Measurements from ENCODE around the gene PDIA3. TPM values are rescaled to one million over a fixed set of nuclear protein-coding genes. Genes with fewer than 3 reads are reported as not detected.
"Not testable (repeated sequence)": the region's sequence is repeated elsewhere in the genome, so short reads cannot be mapped to it uniquely, and the experiment has no call there.

Gene PDIA3
- total RNA-seq, 1 donor from 2014 or later, result 384 TPM

DNA sequence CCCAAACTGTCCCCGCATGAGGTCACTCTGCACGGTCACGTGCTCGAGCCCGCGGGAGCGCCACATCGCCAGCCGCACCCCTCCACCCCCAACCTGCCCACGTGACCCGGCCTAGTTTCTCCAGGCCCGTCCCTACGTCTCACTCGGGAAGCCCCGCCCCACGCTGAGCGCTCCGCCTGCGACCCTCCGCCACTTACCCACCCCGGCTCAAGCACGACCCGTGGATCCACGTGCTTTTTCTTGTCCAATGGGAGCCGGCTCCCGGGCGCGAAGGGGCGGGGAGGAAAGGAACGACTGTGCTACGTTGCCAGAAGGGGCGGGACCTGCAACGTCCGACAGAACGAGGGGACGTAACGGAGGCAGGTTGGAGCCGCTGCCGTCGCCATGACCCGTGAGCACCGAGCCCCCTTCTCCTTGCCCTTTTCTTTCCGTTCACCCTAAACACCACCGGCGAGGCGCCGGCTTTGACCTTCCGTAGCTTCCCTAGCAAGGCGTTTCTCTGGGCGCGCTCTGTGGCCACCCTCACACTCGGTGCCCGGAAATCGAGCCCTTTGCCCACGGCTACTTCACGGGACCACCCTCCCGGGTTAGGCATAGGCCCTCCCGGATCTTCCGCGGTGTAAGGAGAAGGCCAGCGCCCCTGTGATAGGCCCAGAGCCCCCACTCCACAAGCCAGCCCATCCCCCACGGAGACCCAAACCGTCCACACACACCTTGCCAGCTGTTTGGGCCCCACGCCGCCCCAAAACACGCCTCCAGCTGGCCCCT, 45.9 kb downstream of the PDIA3 start, which contains the start of gene SERF2:
SERF2 (plus strand) TSS at position 328 of the 768 bp plus-strand sequence; CDS start at position 385, 57 bp downstream.
- no peaks in the 10 kb centered on the region for H3K27me3 Mint-ChIP-seq (ENCODE audit: low read depth)
- peaks cover 49% of the 10 kb centered on the region for H3K36me3 Mint-ChIP-seq (ENCODE audit: low read depth)
- H3K9me3 Mint-ChIP-seq, result no peaks in the 10 kb centered on the region
- H3K4me1 Mint-ChIP-seq (ENCODE audit: low read depth), result peaks cover 25% of the 10 kb centered on the region
- H3K4me3 Mint-ChIP-seq (ENCODE audit: low read depth), result peak within 1 kb of the TSS; percentile 97
- intact Hi-C loops (cut with micrococcal nuclease), result loop anchor here (1.0 to 2.0 kb wide), 4 partner anchors 8 to 43 kb away; partner anchors contain the start of genes ELL3, HYPK, MFAP1 and SERINC4
- H3K27ac Mint-ChIP-seq, result peak within 1 kb of the TSS; percentile 97
- peak; percentile 99 for DNase-seq (ENCODE audit: low spot score)

DNA sequence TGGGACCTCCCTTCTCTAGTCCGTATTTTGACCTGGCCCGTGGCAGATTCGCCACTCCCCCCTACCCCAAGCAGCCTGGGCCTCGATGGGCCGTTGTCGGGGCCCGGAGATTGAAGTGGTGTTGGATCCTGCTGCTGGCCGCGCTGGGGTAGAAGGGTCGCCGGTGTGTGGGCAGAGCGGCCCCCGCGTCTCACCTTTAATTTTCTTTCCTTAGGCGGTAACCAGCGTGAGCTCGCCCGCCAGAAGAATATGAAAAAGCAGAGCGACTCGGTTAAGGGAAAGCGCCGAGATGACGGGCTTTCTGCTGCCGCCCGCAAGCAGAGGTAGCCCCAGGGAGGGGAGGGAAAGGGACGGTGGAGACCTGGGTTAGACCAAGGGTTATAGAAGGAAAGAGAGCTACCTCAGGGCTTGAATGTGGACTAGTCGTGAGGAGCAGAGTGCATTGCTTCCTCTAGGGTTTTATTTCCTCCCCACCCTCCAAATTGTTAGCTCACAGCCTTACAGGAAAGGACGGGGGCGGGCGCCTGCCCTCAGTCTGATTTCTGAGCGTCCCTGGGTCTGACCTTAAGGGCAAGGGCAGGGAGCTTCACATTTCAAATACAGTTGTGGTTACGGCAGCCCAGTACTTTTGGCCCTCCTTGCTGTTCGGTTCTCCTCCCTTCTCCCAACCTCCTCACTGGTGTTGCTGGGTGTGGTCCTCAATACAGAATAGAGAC, 46.7 kb downstream of the PDIA3 start:
- H3K36me3 Mint-ChIP-seq (ENCODE audit: low read depth), result peaks cover 53% of the 10 kb centered on the region
- peak overlapping the region; percentile 97 for H3K4me3 Mint-ChIP-seq (ENCODE audit: low read depth)
- peak overlapping the region; percentile 97 for H3K27ac Mint-ChIP-seq
- peaks cover 25% of the 10 kb centered on the region for H3K4me1 Mint-ChIP-seq (ENCODE audit: low read depth)
- H3K27me3 Mint-ChIP-seq (ENCODE audit: low read depth), result no peaks in the 10 kb centered on the region
- peak; percentile 24 for DNase-seq (ENCODE audit: low spot score)
- intact Hi-C loops (cut with micrococcal nuclease), result loop anchor here (1.0 to 2.0 kb wide), 4 partner anchors 7 to 44 kb away; partner anchors contain the start of genes ELL3, HYPK, MFAP1 and SERINC4
- H3K9me3 Mint-ChIP-seq, result no peaks in the 10 kb centered on the region

DNA sequence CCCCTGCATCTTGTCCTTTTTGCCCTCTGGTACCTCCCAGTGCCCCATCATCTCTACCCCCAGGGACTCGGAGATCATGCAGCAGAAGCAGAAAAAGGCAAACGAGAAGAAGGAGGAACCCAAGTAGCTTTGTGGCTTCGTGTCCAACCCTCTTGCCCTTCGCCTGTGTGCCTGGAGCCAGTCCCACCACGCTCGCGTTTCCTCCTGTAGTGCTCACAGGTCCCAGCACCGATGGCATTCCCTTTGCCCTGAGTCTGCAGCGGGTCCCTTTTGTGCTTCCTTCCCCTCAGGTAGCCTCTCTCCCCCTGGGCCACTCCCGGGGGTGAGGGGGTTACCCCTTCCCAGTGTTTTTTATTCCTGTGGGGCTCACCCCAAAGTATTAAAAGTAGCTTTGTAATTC, 47.4 kb downstream of the PDIA3 start:
- peak overlapping the region; percentile 97 for H3K27ac Mint-ChIP-seq
- peaks cover 28% of the 10 kb centered on the region for H3K4me1 Mint-ChIP-seq (ENCODE audit: low read depth)
- H3K27me3 Mint-ChIP-seq (ENCODE audit: low read depth), result no peaks in the 10 kb centered on the region
- H3K36me3 Mint-ChIP-seq (ENCODE audit: low read depth), result peaks cover 59% of the 10 kb centered on the region
- no peak for DNase-seq (ENCODE audit: low spot score)
- intact Hi-C loops (cut with micrococcal nuclease), result loop anchor here (2.0 kb wide), 2 partner anchors 17 to 45 kb away; partner anchors contain the start of gene ELL3
- no peaks in the 10 kb centered on the region for H3K9me3 Mint-ChIP-seq
- peak overlapping the region; percentile 97 for H3K4me3 Mint-ChIP-seq (ENCODE audit: low read depth)

DNA sequence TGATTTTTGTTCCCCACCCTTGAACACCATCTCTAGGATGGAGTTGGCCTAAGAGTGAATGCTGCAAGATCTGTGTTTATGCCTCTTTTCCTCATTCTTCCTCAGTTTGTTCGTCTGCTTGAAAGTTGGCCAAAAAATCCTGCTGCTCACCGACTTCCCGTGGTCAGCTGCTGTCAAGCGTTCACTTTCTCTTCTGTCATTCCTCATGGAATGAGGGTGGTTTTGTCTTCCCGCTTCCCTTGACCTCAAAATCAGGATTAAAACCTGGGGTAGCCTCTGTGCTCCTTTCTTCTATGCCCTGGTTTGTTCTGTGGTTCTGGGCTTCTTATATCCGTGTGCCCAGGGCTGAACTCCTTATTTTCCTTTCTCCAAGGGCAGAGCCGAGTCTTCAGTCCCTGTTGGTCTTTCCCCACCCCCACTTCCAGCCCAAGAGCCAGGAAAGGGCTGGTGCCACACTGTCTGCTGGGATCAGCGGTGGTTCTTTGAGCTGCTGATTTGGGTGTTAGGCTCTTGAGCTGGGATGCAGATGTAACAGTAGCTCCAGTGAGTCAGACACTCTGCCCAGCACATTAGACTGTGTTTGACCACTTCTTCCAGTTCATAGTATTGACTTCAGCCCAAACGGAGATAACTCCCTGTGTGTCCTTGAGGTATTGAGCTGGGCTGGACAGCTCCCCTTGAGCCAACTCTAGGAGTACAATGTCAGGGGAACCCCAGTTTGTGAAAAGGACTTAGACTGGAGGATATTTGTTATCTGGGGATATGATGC, 48.2 kb downstream of the PDIA3 start:
- Mint-ChIP-seq H3K9me3 (no peaks in the 10 kb centered on the region), H3K36me3 (ENCODE audit: low read depth) (peaks cover 67% of the 10 kb centered on the region), H3K4me3 (ENCODE audit: low read depth) (peak overlapping the region; percentile 97), H3K27ac (peak overlapping the region; percentile 55), H3K4me1 (ENCODE audit: low read depth) (peaks cover 32% of the 10 kb centered on the region), H3K27me3 (ENCODE audit: low read depth) (no peaks in the 10 kb centered on the region)
- intact Hi-C loops (cut with micrococcal nuclease), result no loop called here
- no peak for DNase-seq (ENCODE audit: low spot score)

DNA sequence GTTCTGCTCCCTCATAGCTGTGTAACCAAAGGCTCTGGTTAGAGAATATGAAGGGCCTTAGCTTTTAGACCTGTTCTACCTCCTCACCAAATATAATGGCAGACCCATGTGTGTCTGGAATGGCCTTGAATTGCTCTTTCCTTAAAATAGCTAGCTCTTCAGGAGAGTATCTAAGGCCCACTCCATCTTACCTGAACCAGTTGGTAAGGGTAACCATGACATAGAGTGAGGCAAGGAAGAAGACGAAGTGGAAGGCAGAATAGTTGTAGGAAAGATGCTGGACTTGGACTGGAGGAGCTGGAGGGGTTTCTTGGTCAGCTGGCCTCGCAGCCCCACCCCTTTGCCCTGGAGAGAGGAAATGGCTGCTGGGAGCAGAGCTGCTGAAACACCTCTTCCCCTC, 49.0 kb downstream of the PDIA3 start:
- H3K4me3 Mint-ChIP-seq (ENCODE audit: low read depth), result no peak overlapping the region
- intact Hi-C loops (cut with micrococcal nuclease), result no loop called here
- H3K4me1 Mint-ChIP-seq (ENCODE audit: low read depth), result peaks cover 39% of the 10 kb centered on the region

DNA sequence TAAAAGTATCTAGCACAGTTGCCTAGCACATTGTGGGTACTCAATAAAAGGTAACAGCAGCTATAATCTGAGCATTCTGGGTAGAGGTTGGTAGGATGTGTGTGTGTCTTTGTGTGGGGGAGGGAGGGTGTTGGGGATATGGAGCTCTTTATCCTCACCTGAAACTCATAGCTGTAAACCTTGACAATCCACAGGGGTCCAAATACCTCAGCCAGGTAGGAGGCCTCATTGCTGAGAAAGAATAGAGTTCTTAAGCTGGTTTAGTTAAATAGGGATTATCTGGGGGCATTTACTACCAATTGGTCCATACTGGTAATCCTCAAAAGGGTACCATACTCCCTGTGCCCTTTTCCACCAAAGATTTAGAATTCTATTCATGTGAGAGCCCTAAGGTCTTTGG, 49.8 kb downstream of the PDIA3 start:
- DNase-seq (ENCODE audit: low spot score), result no peak
- intact Hi-C loops (cut with micrococcal nuclease), result no loop called here

More for the DNA sequence above, 49.0 kb downstream of the PDIA3 start:
- Mint-ChIP-seq H3K27ac (no peak overlapping the region), H3K9me3 (no peaks in the 10 kb centered on the region), H3K27me3 (ENCODE audit: low read depth) (no peaks in the 10 kb centered on the region), H3K36me3 (ENCODE audit: low read depth) (peaks cover 75% of the 10 kb centered on the region)
- no peak for DNase-seq (ENCODE audit: low spot score)

DNA sequence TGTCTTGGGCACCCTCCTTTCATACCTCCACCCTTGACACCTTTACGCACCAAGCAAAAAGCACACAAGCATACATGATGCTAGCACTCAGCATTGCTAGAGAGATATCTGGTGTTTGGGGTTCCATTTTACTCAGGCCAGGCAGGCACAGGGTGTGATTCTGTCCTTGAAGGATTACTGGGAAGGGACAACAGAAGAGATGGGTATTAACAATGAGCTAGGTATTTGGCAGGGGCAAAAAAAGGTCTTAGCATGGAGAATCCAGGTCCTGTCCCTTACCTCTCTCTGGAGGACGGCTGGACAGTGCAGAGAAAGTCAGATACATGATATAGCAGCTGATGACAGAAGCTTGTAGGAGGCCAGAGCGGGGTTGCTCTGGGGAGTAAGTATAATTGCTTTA, 50.3 kb downstream of the PDIA3 start:
- peaks cover 88% of the 10 kb centered on the region for H3K36me3 Mint-ChIP-seq (ENCODE audit: low read depth)
- H3K9me3 Mint-ChIP-seq, result no peaks in the 10 kb centered on the region
- H3K27me3 Mint-ChIP-seq (ENCODE audit: low read depth), result no peaks in the 10 kb centered on the region
- peak overlapping the region; percentile 5 for H3K27ac Mint-ChIP-seq
- peaks cover 44% of the 10 kb centered on the region for H3K4me1 Mint-ChIP-seq (ENCODE audit: low read depth)
- no peak overlapping the region for H3K4me3 Mint-ChIP-seq (ENCODE audit: low read depth)
- intact Hi-C loops (cut with micrococcal nuclease), result no loop called here
- DNase-seq (ENCODE audit: low spot score), result no peak

More for the DNA sequence above, 49.8 kb downstream of the PDIA3 start:
- H3K4me3 Mint-ChIP-seq (ENCODE audit: low read depth), result no peak overlapping the region
- H3K27ac Mint-ChIP-seq, result peak overlapping the region; percentile 5
- H3K9me3 Mint-ChIP-seq, result no peaks in the 10 kb centered on the region
- peaks cover 41% of the 10 kb centered on the region for H3K4me1 Mint-ChIP-seq (ENCODE audit: low read depth)
- H3K36me3 Mint-ChIP-seq (ENCODE audit: low read depth), result peaks cover 83% of the 10 kb centered on the region
- no peaks in the 10 kb centered on the region for H3K27me3 Mint-ChIP-seq (ENCODE audit: low read depth)

DNA sequence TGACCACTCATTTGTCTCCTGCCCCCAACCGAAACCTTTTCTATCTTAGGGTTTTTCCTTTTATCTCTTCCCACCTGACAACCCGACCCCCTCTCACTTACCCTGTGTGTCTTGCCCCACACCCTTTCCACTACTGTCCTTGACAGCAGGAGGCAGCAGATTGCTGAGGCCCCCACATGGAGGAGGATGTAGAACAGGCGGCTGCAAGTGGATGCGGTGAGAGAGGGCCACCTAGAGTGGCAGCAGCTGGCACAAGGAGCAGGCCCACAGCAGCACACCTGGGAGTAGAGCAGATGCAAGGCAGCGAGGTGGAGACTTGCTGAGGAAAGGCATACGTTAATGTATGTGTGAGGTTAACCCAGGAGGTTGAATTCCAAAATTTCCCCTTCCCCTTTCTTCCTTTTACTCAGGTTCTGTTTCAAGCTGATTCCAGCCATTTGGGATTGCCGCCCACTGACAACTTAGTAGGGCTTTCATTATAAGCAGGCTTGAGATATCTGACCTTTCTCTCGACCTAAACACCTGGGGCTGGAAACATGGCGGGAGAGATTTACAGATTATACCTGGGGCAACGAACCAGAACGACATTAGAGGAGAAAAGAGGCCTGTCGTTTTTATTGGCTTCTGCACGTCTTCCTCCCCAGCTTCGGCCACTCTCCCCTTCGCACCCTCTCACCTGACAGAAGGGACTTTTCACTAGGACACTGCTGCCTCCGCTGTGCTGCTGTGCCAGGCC, 53.1 kb downstream of the PDIA3 start:
- Mint-ChIP-seq H3K27ac (peak overlapping the region; percentile 38), H3K36me3 (ENCODE audit: low read depth) (peaks cover 80% of the 10 kb centered on the region), H3K9me3 (no peaks in the 10 kb centered on the region), H3K4me3 (ENCODE audit: low read depth) (peak overlapping the region; percentile 30), H3K4me1 (ENCODE audit: low read depth) (peaks cover 34% of the 10 kb centered on the region), H3K27me3 (ENCODE audit: low read depth) (no peaks in the 10 kb centered on the region)
- no peak for DNase-seq (ENCODE audit: low spot score)
- intact Hi-C loops (cut with micrococcal nuclease), result no loop called here

DNA sequence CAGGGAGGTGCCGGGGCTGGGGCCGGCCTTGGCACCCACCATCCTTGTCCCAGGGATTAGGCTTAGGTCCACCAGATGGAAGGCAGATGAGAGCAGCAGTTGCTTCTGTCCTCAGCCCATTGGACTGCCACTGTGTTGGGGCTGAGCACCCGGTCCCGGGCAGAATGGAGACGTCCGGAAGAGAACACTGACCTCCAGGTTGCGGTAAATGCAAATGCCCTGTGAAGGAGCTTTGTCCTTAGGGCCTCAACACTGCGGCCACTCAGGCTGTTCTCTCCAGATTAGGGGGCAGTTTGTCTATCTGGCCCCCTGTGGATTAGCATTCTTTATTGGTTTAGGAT, 53.7 kb downstream of the PDIA3 start, which contains the start of gene SERINC4:
SERINC4 (minus strand) TSS at position 276 of the 341 bp plus-strand sequence; CDS start at position 42, 234 bp downstream.
- Mint-ChIP-seq H3K27me3 (ENCODE audit: low read depth) (no peaks in the 10 kb centered on the region), H3K27ac (peak within 1 kb of the TSS; percentile 97), H3K4me3 (ENCODE audit: low read depth) (peak within 1 kb of the TSS; percentile 100), H3K4me1 (ENCODE audit: low read depth) (peaks cover 29% of the 10 kb centered on the region), H3K9me3 (no peaks in the 10 kb centered on the region), H3K36me3 (ENCODE audit: low read depth) (peaks cover 80% of the 10 kb centered on the region)
- no peak for DNase-seq (ENCODE audit: low spot score)
- intact Hi-C loops (cut with micrococcal nuclease), result loop anchor here (1.0 to 2.0 kb wide), 2 partner anchors 8 to 53 kb away; partner anchors contain the start of genes PDIA3 and SERF2

DNA sequence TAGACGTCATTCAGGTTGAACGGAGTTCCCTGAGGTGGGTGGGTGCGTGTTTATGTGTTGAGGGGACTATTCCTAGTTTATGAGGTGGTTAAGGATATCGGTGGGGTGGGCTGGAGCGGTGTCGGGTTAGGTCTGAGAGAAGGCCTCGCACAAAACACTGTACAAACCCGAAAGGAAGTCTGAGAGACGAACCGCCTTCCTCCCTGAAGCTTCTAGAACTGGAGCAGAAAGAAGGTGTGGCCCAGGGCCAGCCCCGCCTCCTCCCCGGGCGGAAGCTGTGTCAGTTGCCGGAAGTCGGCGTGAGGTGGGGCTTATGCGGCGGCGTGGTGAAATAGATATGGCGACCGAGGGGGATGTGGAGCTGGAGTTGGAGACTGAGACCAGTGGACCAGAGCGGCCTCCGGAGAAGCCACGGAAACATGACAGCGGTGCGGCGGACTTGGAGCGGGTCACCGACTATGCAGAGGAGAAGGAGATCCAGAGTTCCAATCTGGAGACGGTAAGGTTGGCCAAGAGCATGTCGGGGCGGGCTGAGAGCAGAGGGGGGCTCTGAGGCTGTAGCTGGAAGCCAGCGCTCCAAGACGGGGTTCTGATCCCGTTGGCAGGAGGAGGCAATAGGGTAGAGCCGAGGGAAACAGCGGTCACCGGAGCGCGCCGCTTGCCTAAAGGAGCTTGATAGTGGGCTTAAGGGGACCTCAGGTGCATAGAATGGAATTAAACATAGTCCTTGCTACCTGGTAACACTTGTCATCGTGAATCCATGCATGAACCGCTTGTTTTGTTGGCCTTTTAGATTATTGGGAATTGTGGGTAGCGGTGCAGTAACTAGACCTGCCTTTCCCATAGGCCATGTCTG, 54.3 kb downstream of the PDIA3 start, which contains the start of gene HYPK:
HYPK (plus strand) TSS at position 314 of the 856 bp plus-strand sequence; CDS start at position 338, 24 bp downstream.
- Mint-ChIP-seq H3K36me3 (ENCODE audit: low read depth) (peaks cover 79% of the 10 kb centered on the region), H3K4me3 (ENCODE audit: low read depth) (peak within 1 kb of the TSS; percentile 100), H3K9me3 (no peaks in the 10 kb centered on the region), H3K27me3 (ENCODE audit: low read depth) (no peaks in the 10 kb centered on the region), H3K27ac (peak within 1 kb of the TSS; percentile 97), H3K4me1 (ENCODE audit: low read depth) (peaks cover 28% of the 10 kb centered on the region)
- intact Hi-C loops (cut with micrococcal nuclease), result loop anchor here (1.0 to 2.0 kb wide), 2 partner anchors 8 to 54 kb away; partner anchors contain the start of genes PDIA3 and SERF2
- peak; percentile 88 for DNase-seq (ENCODE audit: low spot score)

DNA sequence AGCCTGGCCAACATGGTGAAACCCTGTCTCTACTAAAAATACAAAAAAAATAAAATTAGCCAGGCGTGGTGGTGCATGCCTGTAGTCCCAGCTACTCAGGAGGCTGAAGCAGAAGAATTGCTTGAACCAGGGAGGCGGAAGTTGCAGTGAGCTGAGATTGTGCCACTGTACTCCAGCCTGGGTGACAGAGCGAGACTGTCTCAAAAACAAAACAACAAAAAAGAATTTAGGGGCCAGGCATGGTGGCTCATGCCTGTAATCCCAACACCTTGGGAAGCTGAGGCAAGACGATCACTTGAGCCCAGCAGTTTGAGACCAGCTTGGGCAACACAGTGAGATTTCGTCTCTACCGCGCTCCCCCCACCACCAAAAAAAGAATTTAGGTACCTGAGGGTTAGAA, 56.4 kb downstream of the PDIA3 start:
- H3K4me3 Mint-ChIP-seq (ENCODE audit: low read depth); intact Hi-C loops (cut with micrococcal nuclease); DNase-seq (ENCODE audit: low spot score); H3K27ac Mint-ChIP-seq; H3K27me3 Mint-ChIP-seq (ENCODE audit: low read depth); H3K9me3 Mint-ChIP-seq: not testable (repeated sequence)
- Mint-ChIP-seq H3K4me1 (ENCODE audit: low read depth) (peaks cover 25% of the 10 kb centered on the region), H3K36me3 (ENCODE audit: low read depth) (peaks cover 80% of the 10 kb centered on the region)

Measured in activated T-helper 2 cell treated with anti-CD3 and anti-CD28 coated beads, Interferon-gamma antibody, Interleukin-2, Interleukin-4, amounts not matched to agents 10 μg/mL and 5 μg/mL and 100 μg/mL, durations not matched to agents 14 hours and 24 hours and 36 hours (primary cell).